A549 (cell line): ENCODE data around the gene HYAL4.

Experiments
- RFX5 ChIP-seq: fragments of 450-650 bp; IDR thresholded peaks from 2 replicates; pipeline ENCODE4 v1.7.1; 2014; ENCODE audit warnings: antibody characterized with exemption, mild to moderate bottlenecking, moderate library complexity
- ZNF302 ChIP-seq: fragments of 250-450 bp; sonication (Bioruptor Pico); IDR thresholded peaks from 2 replicates; pipeline ENCODE4 v1.9.0; 2021; ENCODE audit warnings: inconsistent platforms, mild to moderate bottlenecking, moderate library complexity
- TF ChIP-seq, protein P1 (sequence below): fragments of >200 bp; sonication (Bioruptor Twin); formaldehyde crosslinking; IDR thresholded peaks from 3 replicates; pipeline ENCODE4 v1.6.1; 2016
- TF ChIP-seq, protein P2 (sequence below): fragments of >200 bp; sonication (Bioruptor Twin); formaldehyde crosslinking; IDR thresholded peaks from 3 replicates; pipeline ENCODE4 v1.5.1; 2016

- TF ChIP-seq RFX5 (no peak), ZNF302 (CRISPR knock-in tag) (no peak)
- TF ChIP-seq, protein P1, sequence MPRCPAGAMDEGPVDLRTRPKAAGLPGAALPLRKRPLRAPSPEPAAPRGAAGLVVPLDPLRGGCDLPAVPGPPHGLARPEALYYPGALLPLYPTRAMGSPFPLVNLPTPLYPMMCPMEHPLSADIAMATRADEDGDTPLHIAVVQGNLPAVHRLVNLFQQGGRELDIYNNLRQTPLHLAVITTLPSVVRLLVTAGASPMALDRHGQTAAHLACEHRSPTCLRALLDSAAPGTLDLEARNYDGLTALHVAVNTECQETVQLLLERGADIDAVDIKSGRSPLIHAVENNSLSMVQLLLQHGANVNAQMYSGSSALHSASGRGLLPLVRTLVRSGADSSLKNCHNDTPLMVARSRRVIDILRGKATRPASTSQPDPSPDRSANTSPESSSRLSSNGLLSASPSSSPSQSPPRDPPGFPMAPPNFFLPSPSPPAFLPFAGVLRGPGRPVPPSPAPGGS = no peak
- TF ChIP-seq, protein P2, sequence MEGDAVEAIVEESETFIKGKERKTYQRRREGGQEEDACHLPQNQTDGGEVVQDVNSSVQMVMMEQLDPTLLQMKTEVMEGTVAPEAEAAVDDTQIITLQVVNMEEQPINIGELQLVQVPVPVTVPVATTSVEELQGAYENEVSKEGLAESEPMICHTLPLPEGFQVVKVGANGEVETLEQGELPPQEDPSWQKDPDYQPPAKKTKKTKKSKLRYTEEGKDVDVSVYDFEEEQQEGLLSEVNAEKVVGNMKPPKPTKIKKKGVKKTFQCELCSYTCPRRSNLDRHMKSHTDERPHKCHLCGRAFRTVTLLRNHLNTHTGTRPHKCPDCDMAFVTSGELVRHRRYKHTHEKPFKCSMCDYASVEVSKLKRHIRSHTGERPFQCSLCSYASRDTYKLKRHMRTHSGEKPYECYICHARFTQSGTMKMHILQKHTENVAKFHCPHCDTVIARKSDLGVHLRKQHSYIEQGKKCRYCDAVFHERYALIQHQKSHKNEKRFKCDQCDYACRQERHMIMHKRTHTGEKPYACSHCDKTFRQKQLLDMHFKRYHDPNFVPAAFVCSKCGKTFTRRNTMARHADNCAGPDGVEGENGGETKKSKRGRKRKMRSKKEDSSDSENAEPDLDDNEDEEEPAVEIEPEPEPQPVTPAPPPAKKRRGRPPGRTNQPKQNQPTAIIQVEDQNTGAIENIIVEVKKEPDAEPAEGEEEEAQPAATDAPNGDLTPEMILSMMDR = peak; percentile 86
Measured at GRCh38 chr7:123865517-123866117, 20.6 kb downstream of the HYAL4 start.
